OCI-LY1 (cell line): ENCODE results near the gene CHST5.

ENCODE experiments used
- EZH2 ChIP-seq: fragments of 200-600 bp; sonication (generic), shearing (Covaris generic); IDR thresholded peaks from 2 replicates; pipeline ENCODE4 v1.8.0; 2017; ENCODE audit warnings: borderline replicate concordance, mixed run types, mild to moderate bottlenecking, antibody characterized with exemption, low read length, moderate library complexity, mixed read lengths
- TF ChIP-seq, protein P1 (sequence below): fragments of 200-600 bp; sonication (generic), shearing (Covaris generic); IDR thresholded peaks from 2 replicates; pipeline ENCODE4 v1.5.1; 2017; ENCODE audit warnings: mild to moderate bottlenecking, antibody characterized with exemption, low read length, moderate library complexity, mixed read lengths

DNA sequence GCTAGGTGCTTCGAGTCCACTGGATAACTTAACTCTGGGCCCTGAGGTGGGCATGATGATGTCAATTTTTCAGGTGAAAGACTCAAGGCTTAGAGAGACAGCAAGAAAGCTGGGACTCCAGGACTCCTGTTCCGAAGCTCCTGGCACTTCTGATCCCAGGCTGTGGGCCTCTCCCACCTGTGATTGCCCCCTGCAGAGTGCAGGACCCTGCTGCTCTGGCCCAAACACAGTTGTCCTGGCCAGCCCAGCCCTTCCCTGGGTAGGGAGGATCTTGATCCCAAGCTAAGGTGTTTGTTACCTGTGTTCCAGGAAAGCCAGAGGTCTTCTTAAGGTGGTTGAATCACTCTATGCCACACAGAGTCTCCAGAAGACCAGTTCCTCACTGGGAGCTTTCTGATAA lies 3.1 kb downstream of the CHST5 start:
- TF ChIP-seq, protein P1, sequence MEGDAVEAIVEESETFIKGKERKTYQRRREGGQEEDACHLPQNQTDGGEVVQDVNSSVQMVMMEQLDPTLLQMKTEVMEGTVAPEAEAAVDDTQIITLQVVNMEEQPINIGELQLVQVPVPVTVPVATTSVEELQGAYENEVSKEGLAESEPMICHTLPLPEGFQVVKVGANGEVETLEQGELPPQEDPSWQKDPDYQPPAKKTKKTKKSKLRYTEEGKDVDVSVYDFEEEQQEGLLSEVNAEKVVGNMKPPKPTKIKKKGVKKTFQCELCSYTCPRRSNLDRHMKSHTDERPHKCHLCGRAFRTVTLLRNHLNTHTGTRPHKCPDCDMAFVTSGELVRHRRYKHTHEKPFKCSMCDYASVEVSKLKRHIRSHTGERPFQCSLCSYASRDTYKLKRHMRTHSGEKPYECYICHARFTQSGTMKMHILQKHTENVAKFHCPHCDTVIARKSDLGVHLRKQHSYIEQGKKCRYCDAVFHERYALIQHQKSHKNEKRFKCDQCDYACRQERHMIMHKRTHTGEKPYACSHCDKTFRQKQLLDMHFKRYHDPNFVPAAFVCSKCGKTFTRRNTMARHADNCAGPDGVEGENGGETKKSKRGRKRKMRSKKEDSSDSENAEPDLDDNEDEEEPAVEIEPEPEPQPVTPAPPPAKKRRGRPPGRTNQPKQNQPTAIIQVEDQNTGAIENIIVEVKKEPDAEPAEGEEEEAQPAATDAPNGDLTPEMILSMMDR: no peak
- TF ChIP-seq EZH2: no peak
